Panc1 (cell line): ENCODE data around the gene SLC25A29. TPM values are rescaled to one million over a fixed set of nuclear protein-coding genes. Genes with fewer than 3 reads are reported as not detected.

Experiments used
- ATAC-seq: fragments of 200-7000 bp; cut with Tn5 transposase; 2 replicates; pipeline ENCODE4 v1.9.1; 2020; ENCODE audit warnings: mild to moderate bottlenecking, moderate library complexity
- BruUV-seq: library from RNA; stranded (reverse); fragments of 400-500 nt; replicated peaks from 2 replicates; lab custom pipeline; 2021; lab: Mats Ljungman, UMichigan
- CTCF ChIA-PET: fragments of 300-600 bp; sonication (Branson Sonifier 250); formaldehyde crosslinking; loops from one replicate; lab custom pipeline; 2022; ENCODE audit warnings: antibody characterized with exemption; lab: Charles Lee
- POLR2A ChIA-PET: fragments of 300-600 bp; sonication (Branson Sonifier 250); formaldehyde crosslinking; loops from one replicate; lab custom pipeline; 2022; ENCODE audit warnings: antibody characterized with exemption; lab: Charles Lee
- DNase-seq: peaks from one replicate; pipeline ENCODE4 v3.0.0-alpha.2; 2010; ENCODE audit warnings: low read depth, low spot score
- H3K27ac ChIP-seq: 2 replicates; pipeline ENCODE4 v1.5.1; 2011; ENCODE audit warnings: mild to moderate bottlenecking, low read length, inconsistent platforms
- H3K27me3 ChIP-seq: fragments of 200-500 bp; sonication (Bioruptor generic); 2 replicates; pipeline ENCODE4 v1.6.0; 2014; ENCODE audit warnings: low read length, inconsistent platforms; ENCODE audit not compliant: control insufficient read depth, insufficient read depth
- H3K36me3 ChIP-seq: fragments of 200-500 bp; sonication (Bioruptor generic); 2 replicates; pipeline ENCODE4 v1.5.1; 2014; ENCODE audit warnings: inconsistent platforms, mild to moderate bottlenecking, low read length, moderate library complexity; ENCODE audit not compliant: control insufficient read depth, insufficient read depth
- H3K4me1 ChIP-seq: 2 replicates; pipeline ENCODE4 v1.5.1; 2011; ENCODE audit warnings: inconsistent platforms, mild to moderate bottlenecking, low read length, moderate library complexity; ENCODE audit not compliant: control insufficient read depth, insufficient read depth
- H3K4me3 ChIP-seq, 2 experiments: 2 replicates each; pipeline ENCODE4 v1.5.1; 2011 to 2012; ENCODE audit warnings: low read depth in 2 of 2, low read length in 2 of 2, mild to moderate bottlenecking in 2 of 2, inconsistent platforms in 1 of 2, moderate library complexity in 1 of 2
- H3K9me3 ChIP-seq: fragments of 200-500 bp; sonication (Bioruptor generic); 2 replicates; pipeline ENCODE4 v1.5.1; 2014; ENCODE audit warnings: low read depth, mild to moderate bottlenecking, inconsistent platforms, low read length, moderate library complexity; ENCODE audit not compliant: control insufficient read depth, insufficient read depth
- POLR2AphosphoS5 ChIP-seq: IDR thresholded peaks from 2 replicates; pipeline ENCODE4 v1.6.1; 2012; ENCODE audit warnings: mild to moderate bottlenecking, low read depth, low read length, moderate library complexity
- SIN3A ChIP-seq: IDR thresholded peaks from 2 replicates; pipeline ENCODE4 v1.6.1; 2012; ENCODE audit warnings: low read depth, mild to moderate bottlenecking, low read length, moderate library complexity, borderline replicate concordance; ENCODE audit not compliant: insufficient read depth
- TCF7L2 ChIP-seq: IDR thresholded peaks from 2 replicates; pipeline ENCODE4 v1.6.1; 2011; ENCODE audit warnings: mild to moderate bottlenecking, low read depth, low read length, inconsistent platforms
- in situ Hi-C: cut with HindIII; loops from 2 replicates; pipeline ENCODE4 v1.10.0; 2016; ENCODE audit warnings: low sequenced_read_pairs, low pct_unique_long_range_greater_than_20kb
- intact Hi-C: fragments of 100-400 bp; cut with micrococcal nuclease; formaldehyde crosslinking; loops from one replicate; pipeline ENCODE4 v1.10.0; 2022; ENCODE audit not compliant: unreplicated experiment
- total RNA-seq: library from RNA; stranded (reverse); gene quantifications from one replicate; pipeline ENCODE4 v1.2.1, GENCODE V29; 2021; ENCODE audit not compliant: unreplicated experiment
- TF ChIP-seq, protein P1 (sequence below): fragments of 450-650 bp; IDR thresholded peaks from 2 replicates; pipeline ENCODE4 v1.5.1; 2017; ENCODE audit warnings: mild to moderate bottlenecking
- TF ChIP-seq, protein P2 (sequence below), 2 experiments: IDR thresholded peaks; 2 replicates each; pipeline ENCODE4 v1.6.1; 2011 to 2012; ENCODE audit warnings: low read depth in 2 of 2, control low read depth in 1 of 2, low read length in 1 of 2, mild to moderate bottlenecking in 1 of 2, moderate library complexity in 1 of 2; ENCODE audit not compliant: insufficient read depth in 1 of 2

SLC25A29 gene
- total RNA-seq, 1 experiment from 2014 or later, result 33.6 TPM

GRCh38 chr14:100282766-100283419 is 23.4 kb downstream of the SLC25A29 start:
- no peaks in the 10 kb centered on the region for H3K9me3 ChIP-seq
- H3K27ac ChIP-seq, result 0 out of 2 replicates have a peak overlapping the region, but pooled peaks have one; percentile 29
- peaks cover 54% of the 10 kb centered on the region for H3K4me1 ChIP-seq
- POLR2A ChIA-PET, result no interaction called here
- intact Hi-C loops, result no loop called here
- in situ Hi-C loops, result no loop called here
- H3K27me3 ChIP-seq, result no peaks in the 10 kb centered on the region
- DNase-seq (no peak), ATAC-seq (no peak)
- H3K4me3 ChIP-seq, result no peak overlapping the region
- no TSS peak for BruUV-seq
- no peaks in the 10 kb centered on the region for H3K36me3 ChIP-seq
- TF ChIP-seq, protein P1, sequence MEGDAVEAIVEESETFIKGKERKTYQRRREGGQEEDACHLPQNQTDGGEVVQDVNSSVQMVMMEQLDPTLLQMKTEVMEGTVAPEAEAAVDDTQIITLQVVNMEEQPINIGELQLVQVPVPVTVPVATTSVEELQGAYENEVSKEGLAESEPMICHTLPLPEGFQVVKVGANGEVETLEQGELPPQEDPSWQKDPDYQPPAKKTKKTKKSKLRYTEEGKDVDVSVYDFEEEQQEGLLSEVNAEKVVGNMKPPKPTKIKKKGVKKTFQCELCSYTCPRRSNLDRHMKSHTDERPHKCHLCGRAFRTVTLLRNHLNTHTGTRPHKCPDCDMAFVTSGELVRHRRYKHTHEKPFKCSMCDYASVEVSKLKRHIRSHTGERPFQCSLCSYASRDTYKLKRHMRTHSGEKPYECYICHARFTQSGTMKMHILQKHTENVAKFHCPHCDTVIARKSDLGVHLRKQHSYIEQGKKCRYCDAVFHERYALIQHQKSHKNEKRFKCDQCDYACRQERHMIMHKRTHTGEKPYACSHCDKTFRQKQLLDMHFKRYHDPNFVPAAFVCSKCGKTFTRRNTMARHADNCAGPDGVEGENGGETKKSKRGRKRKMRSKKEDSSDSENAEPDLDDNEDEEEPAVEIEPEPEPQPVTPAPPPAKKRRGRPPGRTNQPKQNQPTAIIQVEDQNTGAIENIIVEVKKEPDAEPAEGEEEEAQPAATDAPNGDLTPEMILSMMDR, result no peak
- TF ChIP-seq POLR2AphosphoS5, result no peak
- TF ChIP-seq, protein P2, sequence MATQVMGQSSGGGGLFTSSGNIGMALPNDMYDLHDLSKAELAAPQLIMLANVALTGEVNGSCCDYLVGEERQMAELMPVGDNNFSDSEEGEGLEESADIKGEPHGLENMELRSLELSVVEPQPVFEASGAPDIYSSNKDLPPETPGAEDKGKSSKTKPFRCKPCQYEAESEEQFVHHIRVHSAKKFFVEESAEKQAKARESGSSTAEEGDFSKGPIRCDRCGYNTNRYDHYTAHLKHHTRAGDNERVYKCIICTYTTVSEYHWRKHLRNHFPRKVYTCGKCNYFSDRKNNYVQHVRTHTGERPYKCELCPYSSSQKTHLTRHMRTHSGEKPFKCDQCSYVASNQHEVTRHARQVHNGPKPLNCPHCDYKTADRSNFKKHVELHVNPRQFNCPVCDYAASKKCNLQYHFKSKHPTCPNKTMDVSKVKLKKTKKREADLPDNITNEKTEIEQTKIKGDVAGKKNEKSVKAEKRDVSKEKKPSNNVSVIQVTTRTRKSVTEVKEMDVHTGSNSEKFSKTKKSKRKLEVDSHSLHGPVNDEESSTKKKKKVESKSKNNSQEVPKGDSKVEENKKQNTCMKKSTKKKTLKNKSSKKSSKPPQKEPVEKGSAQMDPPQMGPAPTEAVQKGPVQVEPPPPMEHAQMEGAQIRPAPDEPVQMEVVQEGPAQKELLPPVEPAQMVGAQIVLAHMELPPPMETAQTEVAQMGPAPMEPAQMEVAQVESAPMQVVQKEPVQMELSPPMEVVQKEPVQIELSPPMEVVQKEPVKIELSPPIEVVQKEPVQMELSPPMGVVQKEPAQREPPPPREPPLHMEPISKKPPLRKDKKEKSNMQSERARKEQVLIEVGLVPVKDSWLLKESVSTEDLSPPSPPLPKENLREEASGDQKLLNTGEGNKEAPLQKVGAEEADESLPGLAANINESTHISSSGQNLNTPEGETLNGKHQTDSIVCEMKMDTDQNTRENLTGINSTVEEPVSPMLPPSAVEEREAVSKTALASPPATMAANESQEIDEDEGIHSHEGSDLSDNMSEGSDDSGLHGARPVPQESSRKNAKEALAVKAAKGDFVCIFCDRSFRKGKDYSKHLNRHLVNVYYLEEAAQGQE (IDR thresholded peaks at IDR 0.05; ENCODE audit: insufficient read depth in 1 of 2, low read depth in 2 of 2, low read length in 1 of 2), result no peak
- TF ChIP-seq TCF7L2, result no peak
- TF ChIP-seq SIN3A, result no peak
- CTCF ChIA-PET, result no interaction called here

DNA sequence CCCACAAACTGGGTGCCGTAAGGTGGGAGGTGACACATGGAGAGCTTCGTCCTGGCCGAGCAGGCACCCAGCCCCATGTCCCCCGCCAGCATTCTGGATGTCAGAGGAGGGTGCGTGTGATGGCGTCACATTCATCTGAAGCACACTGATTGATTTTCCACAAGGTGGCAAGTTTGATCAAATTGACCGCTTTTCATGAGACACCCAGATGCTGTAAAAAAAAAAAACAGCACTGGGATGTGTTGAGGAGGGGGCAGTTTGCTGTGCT is 24.2 kb downstream of the SLC25A29 start:
- no peak overlapping the region for H3K27ac ChIP-seq
- peaks cover 50% of the 10 kb centered on the region for H3K4me1 ChIP-seq
- POLR2A ChIA-PET, result no interaction called here
- intact Hi-C loops, result no loop called here
- CTCF ChIA-PET, result no interaction called here
- H3K4me3 ChIP-seq, result no peak overlapping the region
- H3K9me3 ChIP-seq, result no peaks in the 10 kb centered on the region
- DNase-seq (no peak), ATAC-seq (no peak)
- no TSS peak for BruUV-seq
- H3K36me3 ChIP-seq, result no peaks in the 10 kb centered on the region
- no peaks in the 10 kb centered on the region for H3K27me3 ChIP-seq
- in situ Hi-C loops, result no loop called here
- no peak for TF ChIP-seq POLR2AphosphoS5
- TF ChIP-seq, protein P1, result no peak
- TF ChIP-seq, protein P2 (IDR thresholded peaks at IDR 0.05; ENCODE audit: insufficient read depth in 1 of 2, low read depth in 2 of 2, low read length in 1 of 2), result no peak
- no peak for TF ChIP-seq SIN3A
- TF ChIP-seq TCF7L2, result no peak
